HG03025 (cell line): Measurements from ENCODE around the gene SLC16A6.
A peak's percentile ranks its signal among the peaks of the same experiment; 100 is the strongest.
"Not testable (repeated sequence)": the region's sequence is repeated elsewhere in the genome, so short reads cannot be mapped to it uniquely, and the experiment has no call there.

ENCODE experiments used
- ATAC-seq: cut with Tn5 transposase; IDR thresholded peaks from one replicate; pipeline ENCODE4 v1.9.1; 2021; ENCODE audit warnings: mild to moderate bottlenecking, moderate library complexity; ENCODE audit not compliant: unreplicated experiment, low FRiP score

The SLC16A6 gene

GRCh38 chr17:68291836-68292688 is 1.1 kb upstream of the SLC16A6 start:
- ATAC-seq: peak; percentile 67

- ATAC-seq: no peak
Measured at GRCh38 chr17:68290268-68290954, 516 bp downstream of the SLC16A6 start.

GRCh38 chr17:68289936-68290267 is 1.0 kb downstream of the SLC16A6 start:
- no peak for ATAC-seq

DNA sequence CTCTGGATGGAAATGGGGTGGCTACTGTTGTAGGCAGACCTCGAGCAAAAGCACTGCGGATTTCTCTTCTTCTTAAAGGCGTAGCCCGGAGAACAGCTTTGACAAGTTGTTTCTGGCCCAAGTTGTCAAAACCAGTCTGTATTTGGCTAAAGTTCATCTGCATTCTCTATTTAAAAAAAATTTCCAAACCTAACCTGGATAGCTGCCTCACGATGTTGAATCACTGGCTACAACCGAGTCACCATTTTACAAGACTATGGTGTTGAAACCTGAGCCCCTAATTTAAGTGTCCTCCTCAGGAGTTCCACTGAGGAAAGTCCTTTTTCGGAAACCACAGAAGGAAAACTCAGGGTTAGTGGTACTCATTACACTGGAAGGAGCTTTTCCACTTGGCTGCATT is 1.5 kb downstream of the SLC16A6 start:
- ATAC-seq: no peak

DNA sequence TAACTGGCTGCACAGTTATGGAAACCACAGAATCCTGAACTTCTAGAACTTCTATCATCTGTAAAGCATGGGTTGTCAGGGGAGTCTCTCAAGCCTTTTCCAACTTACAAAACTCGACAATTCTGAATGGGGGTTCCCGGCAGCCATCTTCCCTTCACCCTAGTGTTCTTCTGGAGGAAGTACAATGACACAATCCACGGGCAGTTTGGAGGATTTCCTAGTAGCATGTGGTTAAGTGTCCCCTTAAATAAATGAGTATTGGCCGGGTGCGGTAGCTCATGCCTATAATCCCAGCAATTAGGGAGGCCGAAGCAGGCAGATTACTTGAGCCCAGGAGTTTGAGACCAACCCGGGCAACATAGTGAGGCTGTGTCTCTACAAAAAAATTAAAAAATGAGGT is 2.1 kb downstream of the SLC16A6 start:
- ATAC-seq: no peak

- ATAC-seq: no peak
Measured at GRCh38 chr17:68288375-68288774, 2.6 kb downstream of the SLC16A6 start.

- not testable (repeated sequence) for ATAC-seq
Measured at GRCh38 chr17:68281965-68282364, 9.0 kb downstream of the SLC16A6 start.

GRCh38 chr17:68277807-68278206 is 13.1 kb downstream of the SLC16A6 start:
- ATAC-seq: no peak

DNA sequence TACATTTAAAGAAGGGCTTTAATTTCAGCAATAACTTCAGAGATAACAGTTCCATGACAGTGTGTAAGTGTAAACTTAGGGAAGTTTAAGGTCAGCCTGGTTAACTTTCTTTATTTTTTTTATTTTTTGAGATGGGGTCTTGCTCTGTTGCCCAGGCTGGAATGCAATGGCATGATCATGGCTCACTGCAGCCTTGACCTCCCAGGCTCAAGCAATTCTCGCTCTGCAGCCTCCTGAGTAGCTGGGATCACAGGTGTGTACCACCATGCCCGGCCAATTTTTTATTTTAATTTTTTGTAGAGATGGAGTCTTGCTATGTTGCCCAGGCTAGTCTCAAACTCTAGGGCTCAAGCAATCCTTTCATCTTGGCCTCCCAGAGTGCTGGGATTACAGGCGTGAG is 14.6 kb downstream of the SLC16A6 start:
- not testable (repeated sequence) for ATAC-seq

GRCh38 chr17:68273722-68274121 is 17.2 kb downstream of the SLC16A6 start:
- no peak for ATAC-seq

DNA sequence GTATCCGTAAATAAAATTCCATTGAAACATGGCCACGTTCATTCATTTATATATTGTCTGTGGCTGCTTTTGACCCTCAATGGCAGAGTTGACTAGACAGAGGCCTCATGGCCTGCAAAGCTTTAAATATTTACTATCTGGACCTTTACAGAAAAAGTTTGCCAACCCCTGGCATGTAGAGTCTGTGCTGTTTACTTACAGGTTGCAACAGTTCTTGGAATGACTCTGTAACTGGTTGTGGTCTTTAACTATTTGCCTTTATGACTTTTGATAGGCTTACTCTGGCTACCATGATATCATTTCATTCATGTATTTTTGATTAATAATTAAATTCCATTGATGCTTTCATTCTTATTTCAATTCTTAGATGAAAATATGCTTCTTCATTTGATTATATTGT is 25.1 kb downstream of the SLC16A6 start:
- not testable (repeated sequence) for ATAC-seq

DNA sequence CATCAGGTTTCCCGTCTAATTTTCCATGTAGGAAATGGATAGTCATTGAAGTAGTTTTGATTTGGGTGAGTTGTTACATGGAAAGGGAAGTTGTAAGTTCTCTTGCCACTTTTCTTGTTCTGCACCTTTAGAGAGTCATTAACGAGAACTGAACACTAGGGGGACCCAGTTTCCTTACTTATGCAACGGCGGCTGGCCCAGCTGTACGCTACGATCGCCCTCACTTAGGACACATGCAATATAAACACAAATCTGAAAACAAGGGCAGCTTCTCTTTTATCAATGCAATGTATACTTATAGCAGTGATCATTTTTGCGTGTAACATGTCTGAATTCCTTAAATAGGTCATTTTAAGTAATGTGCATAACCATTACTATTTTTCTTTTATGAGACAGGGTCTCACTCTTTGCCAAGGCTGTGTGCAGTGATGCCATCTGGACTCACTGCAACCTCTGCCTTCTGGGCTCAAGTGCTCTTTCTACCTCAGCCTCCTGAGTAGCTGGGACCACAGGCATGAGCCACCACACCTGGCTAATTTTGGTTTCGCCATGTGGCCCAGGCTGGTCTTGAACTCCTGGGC is 27.7 kb downstream of the SLC16A6 start:
- ATAC-seq: not testable (repeated sequence)

DNA sequence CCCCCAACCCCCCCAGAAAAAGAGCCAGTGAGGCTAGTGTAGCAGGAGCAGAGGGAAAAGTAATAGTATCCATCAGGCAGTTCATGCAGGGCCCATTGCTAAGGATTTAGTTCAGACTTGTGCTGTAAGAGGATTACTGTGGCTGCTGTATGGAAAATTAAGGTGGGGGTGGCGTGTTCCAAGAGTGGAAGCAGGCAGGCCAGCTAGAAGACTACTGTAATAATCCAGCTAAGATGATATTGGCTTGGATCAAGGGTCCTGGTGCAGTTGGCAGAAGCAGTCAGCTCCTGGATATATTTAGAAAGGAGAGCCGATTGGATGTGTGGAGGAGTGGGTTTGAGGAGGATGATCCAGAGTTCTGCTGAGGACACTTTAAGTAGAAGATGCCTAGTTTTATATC is 28.5 kb downstream of the SLC16A6 start:
- ATAC-seq: not testable (repeated sequence)

GRCh38 chr17:68260051-68260762 is 30.7 kb downstream of the SLC16A6 start:
- no peak for ATAC-seq

DNA sequence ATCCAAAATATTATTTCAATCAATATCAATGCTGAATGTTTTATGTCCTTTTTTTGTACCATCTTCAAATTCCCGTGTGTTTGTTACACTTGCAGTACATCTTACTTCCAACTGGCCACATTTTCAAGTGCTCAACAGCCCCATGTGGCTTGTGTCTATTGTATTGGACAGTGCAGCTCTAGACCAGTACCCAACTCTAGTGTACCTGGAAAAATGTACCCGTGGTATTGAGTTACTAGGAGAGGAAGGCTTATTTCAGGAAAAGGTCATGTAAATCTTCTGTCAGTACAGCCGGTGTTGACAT is 31.3 kb downstream of the SLC16A6 start:
- ATAC-seq: not testable (repeated sequence)

- ATAC-seq: peak; percentile 81
Measured at GRCh38 chr17:68258890-68259647, 31.9 kb downstream of the SLC16A6 start.

GRCh38 chr17:68257934-68258333 is 33.0 kb downstream of the SLC16A6 start:
- no peak for ATAC-seq

DNA sequence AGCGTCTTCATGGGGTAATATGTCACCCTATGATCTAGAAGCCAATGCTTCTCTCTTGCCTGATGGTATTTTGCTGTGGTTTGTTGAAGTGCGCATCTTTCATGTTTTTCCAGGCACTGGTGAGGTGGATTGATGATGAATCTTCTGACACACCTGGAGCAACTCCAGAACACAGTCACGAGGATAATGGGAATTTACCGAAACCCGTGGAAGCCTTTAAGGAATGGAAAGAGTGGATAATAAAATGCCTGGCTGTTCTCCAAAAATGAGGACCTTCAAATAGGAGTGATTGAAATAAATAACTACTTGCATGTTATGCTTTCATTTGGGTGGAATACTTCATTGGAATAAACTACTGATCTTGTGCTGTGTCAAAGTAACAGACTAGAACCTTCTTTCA is 34.2 kb downstream of the SLC16A6 start:
- not testable (repeated sequence) for ATAC-seq

- no peak for ATAC-seq
Measured at GRCh38 chr17:68255731-68256538, 35.0 kb downstream of the SLC16A6 start.

DNA sequence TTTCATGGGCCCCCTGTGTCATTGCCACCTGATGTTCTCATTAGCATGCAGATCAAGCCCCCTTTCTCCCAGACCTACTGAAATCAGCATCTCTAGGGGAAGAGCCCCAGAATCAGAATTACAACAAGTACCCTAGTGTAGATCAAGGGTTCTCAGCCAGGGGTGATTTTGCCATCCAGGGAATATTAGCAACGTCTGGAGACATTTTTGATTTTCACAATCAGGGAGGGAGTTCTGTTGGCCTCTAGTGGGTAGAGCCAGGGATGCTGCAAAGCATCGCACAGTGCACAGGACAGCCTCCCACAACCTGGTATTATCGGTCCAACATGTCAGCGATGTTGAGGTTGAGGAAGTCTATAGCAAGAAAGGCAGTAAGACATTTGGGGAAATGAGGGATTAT is 35.8 kb downstream of the SLC16A6 start:
- no peak for ATAC-seq
